GM18519 (cell line): ENCODE results near the gene FAM131C.

Experiments
- ATAC-seq: cut with Tn5 transposase; IDR thresholded peaks from one replicate; pipeline ENCODE4 v1.9.1; 2021; ENCODE audit warnings: mild to moderate bottlenecking, moderate library complexity; ENCODE audit not compliant: unreplicated experiment, low FRiP score

Gene FAM131C

DNA sequence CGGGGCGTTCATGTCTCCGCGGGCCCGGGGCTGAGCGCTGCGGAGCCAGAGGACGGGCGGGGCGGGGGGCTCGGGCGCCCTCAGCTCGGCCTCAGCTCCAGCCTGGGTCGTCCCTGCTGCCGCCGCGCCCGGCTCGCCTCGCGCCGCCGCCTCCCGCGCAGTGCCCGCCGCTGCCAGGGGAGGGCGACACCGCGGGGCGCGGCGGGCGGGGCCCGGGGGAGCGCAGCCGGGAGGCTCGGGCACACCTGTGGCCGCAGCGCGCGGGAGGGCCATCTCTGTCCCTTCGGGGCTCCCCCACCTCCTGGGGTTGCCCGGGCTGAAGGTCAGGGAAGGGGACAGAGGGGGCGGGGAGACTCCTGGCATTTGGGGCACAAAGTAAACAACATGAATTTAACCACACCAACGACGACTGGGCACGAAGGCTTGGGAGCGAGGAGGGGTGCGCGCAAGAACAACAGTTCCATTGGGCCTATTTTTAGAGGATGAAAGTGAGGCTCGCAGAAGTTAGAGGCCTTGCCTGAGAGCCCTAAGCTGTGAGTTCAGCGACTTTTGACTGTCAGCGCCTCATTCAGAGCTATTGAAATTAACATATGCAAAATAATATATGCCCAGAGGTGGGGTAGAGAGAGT is at the start of gene FAM131C:
TSS of gene FAM131C (minus strand) at position 162 of the 630 bp plus-strand sequence. CDS start 209 bp downstream, outside the sequence.
- ATAC-seq: no peak

DNA sequence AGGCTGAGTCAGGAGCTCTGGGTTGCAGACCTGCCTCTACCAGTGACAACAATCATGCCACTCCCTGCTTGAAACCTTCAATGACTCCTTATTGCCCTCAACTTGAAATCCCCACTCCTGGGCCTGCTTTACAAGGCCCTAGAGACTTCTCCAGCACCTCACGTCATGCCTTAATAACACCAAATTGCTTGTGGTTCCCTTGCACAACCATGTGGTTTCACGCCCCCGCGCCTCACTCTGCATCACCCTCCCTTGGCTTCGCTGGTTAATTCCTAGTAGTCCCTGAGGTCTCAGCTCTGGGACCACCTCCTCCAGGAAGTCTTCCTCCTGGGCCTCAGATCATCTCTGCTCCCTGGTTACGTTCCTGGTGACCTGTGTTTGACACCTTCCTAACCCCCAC is 49.5 kb upstream of the FAM131C start:
- ATAC-seq: no peak

- no peak for ATAC-seq
Measured at GRCh38 chr1:16122350-16122881, 49.0 kb upstream of the FAM131C start.

GRCh38 chr1:16120940-16121410 is 47.5 kb upstream of the FAM131C start:
- no peak for ATAC-seq

DNA sequence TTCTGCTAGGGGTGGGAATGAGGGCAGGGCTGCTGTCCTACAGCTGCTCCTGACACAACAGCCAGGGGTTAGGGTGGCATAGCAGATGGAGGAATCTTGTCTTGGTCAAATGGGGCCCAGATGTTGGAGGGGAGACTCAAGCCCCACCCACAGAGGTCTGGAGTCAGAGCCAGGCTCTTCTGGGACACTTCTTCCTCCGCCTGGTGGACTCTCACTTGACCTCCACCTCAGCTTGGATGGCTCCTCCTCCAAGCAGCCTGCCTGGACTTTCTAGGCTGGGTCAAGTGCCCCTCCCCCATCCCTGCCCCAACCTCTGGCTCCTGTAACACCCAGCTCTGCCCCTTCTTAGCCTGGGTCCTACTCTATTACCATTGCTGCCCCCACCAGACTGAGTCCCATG is 47.0 kb upstream of the FAM131C start:
- ATAC-seq: no peak

- no peak for ATAC-seq
Measured at GRCh38 chr1:16119926-16120325, 46.5 kb upstream of the FAM131C start.

DNA sequence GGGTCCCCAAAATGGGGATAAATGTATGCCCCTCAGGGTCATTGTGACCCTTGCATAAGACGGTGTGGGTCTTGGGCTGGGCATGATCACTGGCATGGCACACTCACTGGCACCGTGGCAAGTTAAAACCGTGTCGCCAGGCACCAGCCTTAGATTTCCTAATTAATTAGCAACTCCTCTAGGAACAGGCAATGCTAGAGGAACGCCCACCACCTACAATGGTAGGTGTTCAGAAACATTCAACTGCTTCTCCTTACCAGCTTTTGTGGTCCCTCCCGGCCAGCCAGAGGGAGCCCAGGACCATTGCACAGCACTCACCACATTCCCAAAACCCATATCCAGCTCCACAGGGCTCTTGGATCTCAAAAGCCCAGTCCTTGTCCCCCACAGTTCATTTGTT is 46.1 kb upstream of the FAM131C start:
- no peak for ATAC-seq

- no peak for ATAC-seq
Measured at GRCh38 chr1:16118706-16119105, 45.3 kb upstream of the FAM131C start.

DNA sequence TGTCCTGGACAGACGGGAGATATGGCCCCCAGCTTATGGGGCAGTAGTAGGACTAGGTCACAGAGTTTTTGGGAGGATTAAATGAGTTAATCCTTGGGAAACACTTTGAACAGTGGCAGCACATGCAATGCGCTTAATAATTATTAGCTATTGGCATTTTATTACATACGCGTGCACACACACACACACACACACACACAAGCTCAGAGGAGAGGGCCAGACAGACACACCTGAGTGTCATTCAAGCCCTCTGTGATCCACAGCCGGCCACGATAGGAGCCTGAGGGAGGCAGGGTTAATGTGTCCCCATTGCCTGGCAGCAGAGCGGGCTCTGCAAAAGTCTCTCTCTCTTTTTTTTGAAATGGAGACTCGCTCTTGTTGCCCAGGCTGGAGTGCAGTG is 44.5 kb upstream of the FAM131C start:
- no peak for ATAC-seq

GRCh38 chr1:16117369-16117768 is 43.9 kb upstream of the FAM131C start:
- ATAC-seq: no peak

DNA sequence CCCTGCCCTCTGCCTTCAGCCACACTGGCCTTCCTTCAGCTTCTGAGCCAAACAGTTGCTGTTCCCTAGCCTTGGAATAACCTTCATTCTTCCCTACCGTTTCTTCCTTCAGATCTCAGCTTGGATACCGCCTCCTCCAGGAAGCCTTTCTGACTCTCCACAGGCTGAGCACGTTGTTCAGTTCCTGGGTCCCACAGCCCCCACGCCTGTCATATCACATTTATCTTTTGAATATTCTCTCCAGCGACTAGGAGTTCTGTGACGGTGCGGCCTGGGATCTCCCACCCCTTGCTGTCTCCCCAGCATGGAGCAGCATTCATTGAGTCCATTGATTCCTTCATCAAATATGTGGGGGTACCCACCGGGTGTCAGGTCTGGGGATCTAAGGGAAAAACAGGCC is 43.2 kb upstream of the FAM131C start:
- ATAC-seq: no peak

- ATAC-seq: no peak
Measured at GRCh38 chr1:16116002-16116401, 42.6 kb upstream of the FAM131C start.

DNA sequence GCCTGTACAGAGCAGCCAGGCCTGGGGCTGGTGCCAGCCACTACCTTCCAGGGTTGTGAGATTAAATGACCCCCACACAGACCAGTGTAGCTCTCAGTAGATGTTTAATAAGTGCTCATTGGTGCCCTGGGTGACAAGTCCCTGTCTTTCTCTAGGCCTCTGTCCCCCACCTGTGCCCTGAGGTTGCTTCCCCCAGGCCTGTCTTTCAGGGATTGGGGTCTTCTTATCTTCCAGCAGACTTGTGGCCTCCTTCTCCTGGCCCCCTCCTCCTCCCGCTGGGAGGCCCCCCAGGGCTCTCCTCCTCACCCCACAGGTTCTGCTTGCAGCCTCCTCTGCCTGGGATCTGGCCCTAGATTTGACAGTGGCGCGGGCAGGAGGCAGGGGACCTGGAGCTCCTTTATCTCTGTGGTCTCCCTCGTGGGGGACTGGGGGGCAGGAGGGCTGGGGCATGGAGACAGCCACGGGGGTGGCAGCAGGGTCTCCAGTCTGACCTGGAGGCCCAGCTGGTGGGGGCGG is 42.1 kb upstream of the FAM131C start:
- ATAC-seq: no peak

DNA sequence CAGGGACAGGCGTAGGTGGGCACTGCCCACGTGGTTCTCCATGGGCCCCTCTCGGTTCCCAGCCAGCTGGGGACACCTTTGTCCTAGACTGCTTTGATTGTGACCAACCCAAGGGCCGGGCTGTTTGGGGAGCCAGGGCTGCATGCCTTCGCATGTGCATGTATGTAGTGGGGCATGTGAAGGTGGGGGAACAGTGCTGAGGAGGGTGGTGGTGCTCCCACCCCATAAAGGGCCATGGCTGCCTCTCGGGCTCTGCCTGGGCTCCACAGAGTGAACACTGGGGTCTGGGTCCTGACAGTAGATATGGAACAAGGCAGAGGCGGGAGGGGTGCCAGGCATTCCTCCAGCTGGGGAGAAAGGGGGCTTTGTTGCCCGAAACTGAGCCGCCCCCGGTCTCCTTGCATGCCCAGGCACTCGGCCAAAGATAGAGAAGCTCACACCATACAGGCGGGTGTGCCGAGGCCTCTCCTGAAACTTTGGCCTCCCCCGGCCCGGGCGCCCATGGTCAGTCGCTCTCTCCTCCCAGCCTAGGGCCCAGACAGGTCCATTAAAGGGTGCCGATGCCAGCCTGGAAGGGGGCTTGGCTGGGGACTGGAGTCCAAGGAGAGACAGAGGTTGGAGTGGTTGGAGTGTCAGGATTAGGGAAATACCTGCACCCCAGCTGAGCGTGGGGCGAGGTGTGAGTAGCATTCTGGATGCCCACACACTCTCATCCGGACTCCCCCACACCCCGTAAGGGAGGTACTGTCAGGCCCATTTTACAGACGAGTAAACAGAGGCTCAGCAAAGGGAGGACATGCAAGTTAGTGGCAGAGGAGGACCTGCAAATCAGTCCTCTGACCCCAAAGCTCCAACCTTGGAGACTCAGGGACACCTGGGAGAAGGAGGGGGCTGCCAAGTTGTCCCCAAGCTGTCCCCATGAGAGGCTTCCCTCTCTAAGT is 41.3 kb upstream of the FAM131C start:
- ATAC-seq: no peak

DNA sequence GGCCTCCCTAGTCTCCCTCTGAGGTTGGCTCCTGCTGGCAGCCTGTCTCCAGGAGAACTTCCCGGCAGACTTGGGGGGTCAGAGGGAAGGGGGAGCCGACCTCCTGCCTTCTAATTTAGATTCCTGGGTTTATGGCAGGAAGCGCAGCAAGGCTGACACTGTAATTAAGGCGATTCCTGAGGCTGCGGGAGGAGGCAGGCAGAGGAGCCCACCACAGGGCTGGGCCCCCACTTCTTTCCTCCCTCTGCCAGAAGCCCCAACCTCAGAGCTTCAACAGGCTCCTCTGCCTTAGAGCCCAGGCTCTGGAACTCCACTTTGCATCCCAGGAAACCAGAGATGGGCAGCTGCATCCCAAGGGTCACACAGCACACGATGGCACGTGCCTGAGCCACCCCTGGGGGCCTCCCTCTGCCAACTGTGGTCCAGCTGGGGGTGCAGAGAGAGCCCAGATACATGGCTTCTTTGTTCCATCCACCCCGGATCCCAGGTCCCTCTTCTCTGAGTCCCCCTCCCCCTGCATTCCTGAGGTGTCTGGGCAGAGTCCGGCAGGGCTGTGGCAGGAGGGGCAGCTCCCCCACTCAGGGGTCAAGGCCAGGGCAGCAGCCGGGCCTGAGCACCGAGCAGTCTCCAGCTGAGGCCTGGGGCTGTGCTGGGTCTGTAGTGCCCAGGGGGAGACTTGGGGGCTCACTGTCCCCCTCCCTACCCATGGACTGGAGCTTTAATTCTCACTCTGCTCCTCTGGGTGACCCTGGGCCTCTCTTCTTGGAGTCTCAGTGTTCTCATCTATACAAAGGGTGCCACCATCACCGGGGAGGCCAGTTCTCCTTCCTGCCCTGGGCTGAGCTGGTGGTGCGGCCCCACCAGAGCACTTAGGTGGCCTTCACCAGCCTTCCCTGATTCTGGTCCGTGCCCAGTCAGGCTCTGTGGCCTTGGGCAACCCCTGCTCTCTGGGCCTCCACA is 39.4 kb upstream of the FAM131C start:
- no peak for ATAC-seq

DNA sequence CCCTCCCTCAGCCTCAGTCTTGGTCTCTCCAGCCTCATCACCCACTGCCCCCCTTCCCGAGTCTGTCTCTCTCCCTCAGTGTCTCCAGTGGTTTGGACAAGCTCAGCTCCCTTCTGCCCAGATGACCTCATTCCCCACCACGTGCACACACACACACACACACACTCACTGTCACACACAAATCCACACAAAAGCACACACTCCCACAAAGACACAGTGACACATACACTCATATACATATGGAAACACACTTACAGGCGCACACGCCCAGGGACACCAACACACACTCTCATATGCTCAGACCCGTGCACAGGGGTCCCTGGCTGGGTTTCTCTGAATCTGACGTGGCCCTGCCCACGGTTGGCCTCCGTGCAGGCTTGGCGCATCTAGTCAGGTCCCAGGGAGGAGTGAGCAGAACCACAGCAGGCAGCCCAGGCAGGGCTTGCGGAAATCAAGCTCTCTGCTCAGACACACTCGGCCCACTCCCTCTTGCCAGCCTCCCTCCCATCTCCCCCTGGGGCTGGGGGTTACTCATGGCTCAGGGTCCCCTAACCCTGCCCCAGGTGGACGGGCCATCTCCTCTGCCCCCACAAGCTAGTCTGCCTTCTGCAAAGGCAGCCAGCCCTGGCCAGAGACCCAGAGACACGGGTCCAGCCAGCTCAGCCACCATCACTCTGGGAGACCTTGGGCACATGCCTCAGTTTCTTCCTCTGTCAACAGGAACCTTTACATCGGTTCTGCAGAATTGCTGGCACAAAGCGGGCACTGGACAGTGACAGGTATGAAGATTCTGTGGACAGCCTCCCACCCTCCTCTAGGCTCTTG is 38.5 kb upstream of the FAM131C start:
- ATAC-seq: no peak

DNA sequence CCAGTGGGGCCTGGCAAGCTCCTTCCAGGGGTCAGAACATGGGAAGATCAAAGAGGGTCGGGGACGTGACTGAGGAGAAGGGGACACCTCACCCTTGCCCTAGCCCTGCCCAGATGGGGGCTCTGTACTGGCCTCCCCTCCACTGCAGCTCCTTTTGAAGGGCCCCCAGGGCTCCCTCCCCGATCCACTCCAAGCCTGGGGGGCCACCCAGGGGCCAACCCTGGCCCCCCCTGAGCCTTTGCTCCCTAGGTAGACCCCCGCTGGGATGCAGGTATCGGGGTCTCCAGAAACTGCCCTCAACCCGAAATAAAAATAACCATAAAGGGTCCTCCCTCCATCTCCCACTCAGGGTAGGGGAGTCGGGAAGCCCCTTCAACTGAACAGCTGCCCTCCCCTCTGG is 37.4 kb upstream of the FAM131C start:
- ATAC-seq: no peak

DNA sequence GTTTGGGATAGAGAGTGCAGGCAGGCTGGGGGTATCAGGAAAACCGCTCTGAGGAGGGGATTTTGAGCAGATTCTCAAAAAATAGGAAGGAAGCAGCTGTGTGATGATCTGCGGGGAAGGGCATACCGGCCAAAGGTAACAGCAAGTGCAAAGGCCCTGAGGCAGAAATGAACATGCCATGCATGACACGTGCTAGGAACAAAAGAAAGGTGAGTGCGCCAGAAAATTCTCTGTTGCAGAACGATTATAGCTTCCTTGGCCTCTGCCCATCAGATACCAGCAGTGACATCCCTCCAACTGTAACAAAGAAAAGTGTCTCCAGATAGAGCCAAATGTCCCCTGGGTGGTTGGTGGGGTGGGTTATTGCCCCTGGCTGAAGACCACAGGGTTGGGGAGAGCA is 37.0 kb upstream of the FAM131C start:
- ATAC-seq: no peak

GRCh38 chr1:16109571-16109970 is 36.1 kb upstream of the FAM131C start:
- no peak for ATAC-seq
